Breast epithelium (tissue), 4 donors: ENCODE data around the gene TAL1. TPM values are rescaled to one million over a fixed set of nuclear protein-coding genes. Genes with fewer than 3 reads are reported as not detected.

Source experiments
- DNase-seq, 2 donors: peaks; one replicate each; pipeline ENCODE4 v3.0.0-alpha.2; 2019; ENCODE audit warnings: low spot score in 2 of 2
- H3K27ac ChIP-seq, 2 donors: fragments of 200-600 bp; sonication (generic) in 1 of 2; one replicate each; pipeline ENCODE4 v1.5.1; 2016 to 2019; ENCODE audit warnings: mild to moderate bottlenecking in 1 of 2
- H3K27me3 ChIP-seq, 2 donors: fragments of 200-600 bp; sonication (generic) in 1 of 2; one replicate each; pipeline versions ENCODE4 v1.5.1 to v1.6.0; 2017 to 2019; ENCODE audit warnings: control low read depth in 1 of 2, mild to moderate bottlenecking in 1 of 2
- H3K36me3 ChIP-seq: fragments of 200-600 bp; one replicate; pipeline ENCODE4 v1.5.1; 2019
- H3K4me1 ChIP-seq, 2 donors: fragments of 200-600 bp; sonication (generic); one replicate each; pipeline ENCODE4 v1.5.1; 2016 to 2019; ENCODE audit warnings: control low read depth in 1 of 2
- H3K4me3 ChIP-seq, 3 donors: fragments of 200-600 bp; sonication (generic); 1 replicate in 2 of 3; 2 replicates in 1 of 3; pipeline ENCODE4 v1.5.1; 2016 to 2019; ENCODE audit warnings: mild to moderate bottlenecking in 3 of 3, moderate library complexity in 2 of 3
- H3K9me3 ChIP-seq, 2 donors: fragments of 200-600 bp; sonication (generic) in 1 of 2; one replicate each; pipeline ENCODE4 v1.5.1; 2016 to 2019; ENCODE audit warnings: control low read depth in 1 of 2
- CTCF ChIP-seq, 3 donors: fragments of 450-650 bp; IDR thresholded peaks; one replicate each; pipeline ENCODE4 v1.5.1; 2016 to 2017; ENCODE audit warnings: antibody characterized with exemption in 3 of 3, mild to moderate bottlenecking in 3 of 3, moderate library complexity in 3 of 3
- POLR2A ChIP-seq: fragments of 450-650 bp; IDR thresholded peaks from one replicate; pipeline ENCODE4 v1.6.1; 2016; ENCODE audit warnings: antibody characterized with exemption, mild to moderate bottlenecking, moderate library complexity
- POLR2AphosphoS5 ChIP-seq, 3 donors: sonication (generic); formaldehyde crosslinking; IDR thresholded peaks; one replicate each; pipeline ENCODE4 v1.6.1; 2017; ENCODE audit warnings: antibody characterized with exemption in 3 of 3
- intact Hi-C: fragments of 100-400 bp; cut with DNase I; formaldehyde crosslinking; loops from one replicate; pipeline ENCODE4 v1.15.1; 2023; ENCODE audit warnings: low total_unique reads
- total RNA-seq, 3 donors: library from RNA; depleted of rRNA; stranded (reverse); fragments of >200 nt; gene quantifications; one replicate each; pipeline ENCODE4 v1.1.0, GENCODE V29; 2016

Gene TAL1
- total RNA-seq, 3 donors from 2014 or later: 2.3 to 6.2 (median 5.1) TPM

DNA sequence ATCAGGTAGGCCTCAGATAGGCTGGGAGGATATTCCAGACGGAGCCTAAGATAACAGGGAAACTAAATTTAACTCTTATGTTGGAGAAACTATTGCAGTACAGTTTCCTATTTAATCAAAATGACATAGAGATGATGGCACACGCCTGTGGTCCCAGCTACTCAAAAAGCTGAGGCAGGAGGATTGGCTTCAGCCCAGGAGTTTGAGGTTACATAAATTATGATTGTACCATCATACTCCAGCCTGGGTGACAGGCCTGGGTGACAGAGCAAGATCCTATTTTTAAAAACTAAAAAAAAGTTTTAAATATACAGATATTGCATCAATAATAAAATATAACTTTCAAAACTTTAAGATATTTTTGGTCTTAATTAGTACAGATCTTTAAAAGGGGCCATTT, 25.2 kb upstream of the TAL1 start:
- Histone ChIP-seq H3K27me3 (no peaks in the 10 kb centered on the region), H3K4me3 (no peak overlapping the region), H3K4me1 (no peaks in the 10 kb centered on the region), H3K9me3 (no peaks in the 10 kb centered on the region), H3K36me3 (no peaks in the 10 kb centered on the region), H3K27ac (no peak overlapping the region)
- intact Hi-C loops: no loop called here
- TF ChIP-seq POLR2A: no peak
- TF ChIP-seq POLR2AphosphoS5 (IDR thresholded peaks at IDR 0.05): no peak
- TF ChIP-seq CTCF (IDR thresholded peaks at IDR 0.05): no peak
- no peak for DNase-seq

GRCh38 chr1:47252795-47253194, 20.8 kb upstream of the TAL1 start:
- Histone ChIP-seq H3K27ac (no peak overlapping the region), H3K36me3 (no peaks in the 10 kb centered on the region), H3K9me3 (no peaks in the 10 kb centered on the region), H3K4me3 (no peak overlapping the region), H3K4me1 (no peaks in the 10 kb centered on the region), H3K27me3 (no peaks in the 10 kb centered on the region)
- TF ChIP-seq CTCF (IDR thresholded peaks at IDR 0.05): no peak
- no peak for TF ChIP-seq POLR2AphosphoS5 (IDR thresholded peaks at IDR 0.05)
- no peak for TF ChIP-seq POLR2A
- DNase-seq: no peak
- intact Hi-C loops: no loop called here

DNA sequence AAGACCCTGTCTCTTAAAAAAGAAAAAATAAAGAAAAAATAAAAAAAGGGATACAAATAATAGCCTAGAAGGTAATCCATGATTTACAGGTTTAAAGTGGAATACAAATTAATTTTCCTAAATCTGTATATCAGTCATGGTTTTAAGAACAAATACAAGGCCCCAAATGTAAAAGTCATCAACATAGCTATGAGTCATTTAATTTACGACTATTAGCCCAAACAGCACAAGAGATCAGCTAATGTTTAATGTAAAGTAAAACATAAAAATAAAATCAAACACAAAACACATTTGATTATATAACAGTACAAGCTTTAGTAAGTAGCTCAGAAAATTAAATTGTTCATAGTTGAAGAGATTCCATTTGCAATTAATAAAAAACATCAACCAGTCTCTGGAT, 20.3 kb upstream of the TAL1 start:
- intact Hi-C loops: no loop called here
- H3K27ac ChIP-seq: no peak overlapping the region

DNA sequence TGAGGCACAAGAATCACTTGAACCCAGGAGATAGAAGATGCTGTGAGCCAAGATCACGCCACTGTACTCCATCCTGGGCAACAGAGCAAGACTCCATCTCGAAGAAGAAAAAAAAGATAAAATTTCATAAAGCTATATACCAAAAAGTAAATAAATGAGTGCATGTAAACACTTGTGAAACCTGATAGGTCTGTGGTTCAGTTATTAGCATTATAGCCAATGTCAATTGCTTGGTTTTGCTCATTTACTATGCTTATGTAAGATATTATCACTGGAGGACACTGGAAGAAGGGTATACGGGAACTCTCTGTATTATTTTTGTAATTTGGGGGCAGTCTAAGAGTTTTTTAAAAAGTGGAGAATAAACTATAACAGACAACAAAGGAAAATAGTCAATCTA, 17.7 kb upstream of the TAL1 start:
- intact Hi-C loops: loop anchor here (10.0 kb wide), 1 partner anchor 55 kb away; the partner anchor contains the start of gene PDZK1IP1
- Histone ChIP-seq H3K4me3 (no peak overlapping the region), H3K36me3 (no peaks in the 10 kb centered on the region), H3K4me1 (no peaks in the 10 kb centered on the region), H3K27me3 (no peaks in the 10 kb centered on the region), H3K9me3 (no peaks in the 10 kb centered on the region), H3K27ac (no peak overlapping the region)
- no peak for DNase-seq
- no peak for TF ChIP-seq POLR2AphosphoS5 (IDR thresholded peaks at IDR 0.05)
- TF ChIP-seq POLR2A: no peak
- no peak for TF ChIP-seq CTCF (IDR thresholded peaks at IDR 0.05)

More for the DNA sequence above, 20.3 kb upstream of the TAL1 start:
- Histone ChIP-seq H3K9me3 (no peaks in the 10 kb centered on the region), H3K27me3 (no peaks in the 10 kb centered on the region), H3K4me3 (no peak overlapping the region), H3K36me3 (no peaks in the 10 kb centered on the region), H3K4me1 (no peaks in the 10 kb centered on the region)
- TF ChIP-seq CTCF (IDR thresholded peaks at IDR 0.05) (no peak), POLR2AphosphoS5 (IDR thresholded peaks at IDR 0.05) (no peak), POLR2A (no peak)
- no peak for DNase-seq

DNA sequence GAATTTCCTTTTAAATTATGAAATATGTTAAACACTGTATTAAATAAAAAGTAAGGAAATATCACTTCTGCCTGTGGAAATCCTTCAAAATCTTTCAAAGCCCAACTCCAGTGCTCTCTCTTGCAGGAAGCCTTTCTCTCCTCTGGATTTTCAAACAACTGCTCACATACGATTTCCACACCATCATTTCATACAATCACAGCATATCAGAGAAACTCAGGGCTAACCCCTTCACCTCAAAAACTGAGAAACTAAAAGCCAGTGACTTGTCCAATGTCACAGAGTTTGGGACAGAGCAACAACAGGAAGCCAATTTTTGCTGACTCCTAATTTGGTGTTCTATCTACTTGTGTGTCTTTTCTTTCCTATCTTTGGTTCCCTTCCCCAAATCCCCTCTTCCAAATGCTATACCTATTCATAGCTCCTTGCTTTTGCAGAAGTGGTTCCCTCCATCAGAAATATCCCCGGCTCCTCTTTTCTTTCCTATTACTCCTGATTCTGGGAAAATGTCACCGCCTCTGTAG, 12.4 kb upstream of the TAL1 start:
- TF ChIP-seq CTCF (IDR thresholded peaks at IDR 0.05): no peak
- TF ChIP-seq POLR2AphosphoS5 (IDR thresholded peaks at IDR 0.05): no peak
- no peak for TF ChIP-seq POLR2A
- intact Hi-C loops: loop anchor here (10.0 kb wide), 1 partner anchor 50 kb away; the partner anchor contains the start of gene PDZK1IP1
- DNase-seq: no peak

More for the DNA sequence above, 12.4 kb upstream of the TAL1 start:
- no peak overlapping the region for H3K27ac ChIP-seq
- no peaks in the 10 kb centered on the region for H3K36me3 ChIP-seq
- H3K4me3 ChIP-seq: no peak overlapping the region
- no peaks in the 10 kb centered on the region for H3K4me1 ChIP-seq
- H3K27me3 ChIP-seq: peaks cover 0 to 20% of the 10 kb centered on the region in 2 donors
- H3K9me3 ChIP-seq: no peaks in the 10 kb centered on the region
